Ishikawa (cell line): ENCODE data around the gene NUP210L.

Experiments used
- CEBPB ChIP-seq: IDR thresholded peaks from 2 replicates; pipeline ENCODE4 v1.6.1; 2012
- CREB1 ChIP-seq: IDR thresholded peaks from 2 replicates; pipeline ENCODE4 v1.6.1; 2012; ENCODE audit warnings: low read depth
- EGR1 ChIP-seq: IDR thresholded peaks from 2 replicates; pipeline ENCODE4 v1.6.1; 2012
- EP300 ChIP-seq: IDR thresholded peaks from 2 replicates; pipeline ENCODE4 v1.6.1; 2012; ENCODE audit warnings: borderline replicate concordance
- FOXM1 ChIP-seq: IDR thresholded peaks from 2 replicates; pipeline ENCODE4 v1.6.1; 2012; ENCODE audit warnings: low read depth, borderline replicate concordance
- MAX ChIP-seq: IDR thresholded peaks from 2 replicates; pipeline ENCODE4 v1.6.1; 2012
- NFIC ChIP-seq: IDR thresholded peaks from 2 replicates; pipeline ENCODE4 v1.6.1; 2012
- RAD21 ChIP-seq: IDR thresholded peaks from 2 replicates; pipeline ENCODE4 v1.6.1; 2012; ENCODE audit warnings: low read depth
- REST ChIP-seq: IDR thresholded peaks from 2 replicates; pipeline ENCODE4 v1.6.1; 2012; ENCODE audit warnings: low read depth, mild to moderate bottlenecking
- TAF1 ChIP-seq: IDR thresholded peaks from 2 replicates; pipeline ENCODE4 v1.6.1; 2012; ENCODE audit warnings: low read depth, mild to moderate bottlenecking
- TCF12 ChIP-seq: IDR thresholded peaks from 2 replicates; pipeline ENCODE4 v1.6.1; 2012; ENCODE audit warnings: low read depth
- TEAD4 ChIP-seq: IDR thresholded peaks from 2 replicates; pipeline ENCODE4 v1.6.1; 2012
- YY1 ChIP-seq: IDR thresholded peaks from 2 replicates; pipeline ENCODE4 v1.6.1; 2012; ENCODE audit warnings: low read depth
- ZBTB7A ChIP-seq: IDR thresholded peaks from 2 replicates; pipeline ENCODE4 v1.6.1; 2012; ENCODE audit warnings: low read depth
- TF ChIP-seq, protein P1 (sequence below): IDR thresholded peaks from 2 replicates; pipeline ENCODE4 v1.6.1; 2012

Gene NUP210L

DNA sequence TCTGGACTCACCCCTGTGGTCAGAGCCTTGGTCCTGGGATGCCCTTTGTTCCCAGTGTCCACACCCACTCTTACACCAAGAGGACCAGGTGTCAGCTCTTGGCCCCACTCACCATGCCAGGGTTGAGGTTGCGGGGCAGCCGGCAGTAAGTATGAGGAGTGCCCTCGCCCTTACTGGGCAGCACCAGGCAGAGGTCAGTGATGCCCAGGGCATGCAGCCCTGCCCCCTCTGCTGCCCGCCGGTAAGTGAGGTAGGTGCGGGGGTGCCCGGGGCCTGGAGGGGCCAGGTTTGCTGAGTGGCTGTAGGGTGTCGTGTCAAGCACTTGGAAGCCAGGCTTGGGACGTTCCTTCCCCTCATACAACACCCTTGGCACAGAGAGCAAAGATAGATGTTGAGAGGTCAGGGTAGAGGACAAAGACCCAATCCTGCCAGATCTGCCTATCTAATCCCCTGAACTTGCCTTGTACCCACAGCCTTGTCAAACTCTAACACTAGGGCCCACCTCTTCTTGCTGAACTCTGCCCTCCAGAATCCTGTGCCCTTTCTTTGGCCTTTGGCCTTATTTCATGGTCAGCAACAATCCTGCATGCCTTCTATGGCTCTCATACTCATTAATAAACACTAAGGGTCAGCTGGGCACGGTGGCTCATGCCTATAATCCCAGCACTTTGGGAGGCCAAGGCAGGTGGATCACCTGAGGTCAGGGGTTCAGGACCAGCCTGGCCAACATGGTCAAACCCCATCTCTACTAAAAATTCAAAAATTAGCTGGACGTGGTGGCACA lies 211.9 kb downstream of the NUP210L start:
- TF ChIP-seq, protein P1, sequence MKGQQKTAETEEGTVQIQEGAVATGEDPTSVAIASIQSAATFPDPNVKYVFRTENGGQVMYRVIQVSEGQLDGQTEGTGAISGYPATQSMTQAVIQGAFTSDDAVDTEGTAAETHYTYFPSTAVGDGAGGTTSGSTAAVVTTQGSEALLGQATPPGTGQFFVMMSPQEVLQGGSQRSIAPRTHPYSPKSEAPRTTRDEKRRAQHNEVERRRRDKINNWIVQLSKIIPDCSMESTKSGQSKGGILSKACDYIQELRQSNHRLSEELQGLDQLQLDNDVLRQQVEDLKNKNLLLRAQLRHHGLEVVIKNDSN: no peak
- TF ChIP-seq TEAD4 (no peak), YY1 (no peak), NFIC (no peak), TCF12 (no peak), CREB1 (no peak), REST (no peak), ZBTB7A (no peak), RAD21 (no peak), CEBPB (no peak), MAX (no peak), EP300 (no peak), TAF1 (no peak), FOXM1 (no peak), EGR1 (no peak)
